HG02884 (cell line): ENCODE data around the gene GPR17.

Experiments used
- ATAC-seq: cut with Tn5 transposase; IDR thresholded peaks from one replicate; pipeline ENCODE4 v1.9.1; 2021; ENCODE audit warnings: mild to moderate bottlenecking, moderate library complexity; ENCODE audit not compliant: unreplicated experiment

The GPR17 gene

GRCh38 chr2:127652786-127653357, 6.9 kb downstream of the GPR17 start:
- no peak for ATAC-seq

GRCh38 chr2:127653421-127654083, 7.6 kb downstream of the GPR17 start:
- ATAC-seq: no peak

- no peak for ATAC-seq
Observed at GRCh38 chr2:127654084-127654837, 8.3 kb downstream of the GPR17 start.

- no peak for ATAC-seq
Observed at GRCh38 chr2:127654838-127655175, 8.9 kb downstream of the GPR17 start.

- no peak for ATAC-seq
Observed at GRCh38 chr2:127655209-127656073, 9.5 kb downstream of the GPR17 start.

GRCh38 chr2:127656569-127657231, 10.7 kb downstream of the GPR17 start:
- no peak for ATAC-seq

GRCh38 chr2:127657232-127657595, 11.3 kb downstream of the GPR17 start:
- ATAC-seq: no peak

GRCh38 chr2:127658146-127658545, 12.2 kb downstream of the GPR17 start:
- no peak for ATAC-seq

GRCh38 chr2:127658641-127659407, 12.9 kb downstream of the GPR17 start:
- no peak for ATAC-seq

- ATAC-seq: no peak
Observed at GRCh38 chr2:127659408-127660290, 13.7 kb downstream of the GPR17 start.

GRCh38 chr2:127660291-127660578, 14.3 kb downstream of the GPR17 start:
- no peak for ATAC-seq

GRCh38 chr2:127661072-127661649, 15.2 kb downstream of the GPR17 start:
- no peak for ATAC-seq

GRCh38 chr2:127661949-127662510, 16.1 kb downstream of the GPR17 start:
- no peak for ATAC-seq

- ATAC-seq: no peak
Observed at GRCh38 chr2:127662937-127663565, 17.1 kb downstream of the GPR17 start.

GRCh38 chr2:127663566-127664064, 17.7 kb downstream of the GPR17 start:
- no peak for ATAC-seq

- no peak for ATAC-seq
Observed at GRCh38 chr2:127664065-127664894, 18.3 kb downstream of the GPR17 start.

- ATAC-seq: no peak
Observed at GRCh38 chr2:127664895-127665225, 18.9 kb downstream of the GPR17 start.
